Measurements from ENCODE around the gene ZNF3. TPM values are rescaled to one million over a fixed set of nuclear protein-coding genes. Genes with fewer than 3 reads are reported as not detected.

Gene ZNF3
- total RNA-seq, 1 experiment from 2014 or later = 47.7 TPM

DNA sequence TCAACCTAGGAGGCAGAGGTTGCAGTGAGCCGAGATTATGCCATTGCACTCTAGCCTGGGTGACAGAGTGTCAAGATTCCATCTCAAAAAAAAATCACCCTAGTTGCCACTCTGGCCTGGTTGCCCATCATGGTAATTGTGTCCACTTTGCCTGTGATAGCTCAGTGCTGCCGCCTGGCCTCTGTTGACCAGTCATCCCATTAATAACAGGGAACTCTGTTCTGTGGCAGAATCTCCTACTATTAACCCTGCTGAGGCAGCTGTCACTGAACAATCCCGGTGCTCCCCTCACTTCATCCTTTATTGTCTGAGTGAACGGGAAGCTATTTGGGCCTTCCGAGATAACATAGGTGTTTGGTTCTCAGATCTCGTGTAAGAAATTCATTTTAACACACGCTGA, 14.6 kb downstream of the ZNF3 start:
- in situ Hi-C loops (cut with HindIII; ENCODE audit: low pct_unique_long_range_greater_than_20kb, low sequenced_read_pairs) = no loop called here
- DNase-seq (ENCODE audit: low read depth) = no peak

DNA sequence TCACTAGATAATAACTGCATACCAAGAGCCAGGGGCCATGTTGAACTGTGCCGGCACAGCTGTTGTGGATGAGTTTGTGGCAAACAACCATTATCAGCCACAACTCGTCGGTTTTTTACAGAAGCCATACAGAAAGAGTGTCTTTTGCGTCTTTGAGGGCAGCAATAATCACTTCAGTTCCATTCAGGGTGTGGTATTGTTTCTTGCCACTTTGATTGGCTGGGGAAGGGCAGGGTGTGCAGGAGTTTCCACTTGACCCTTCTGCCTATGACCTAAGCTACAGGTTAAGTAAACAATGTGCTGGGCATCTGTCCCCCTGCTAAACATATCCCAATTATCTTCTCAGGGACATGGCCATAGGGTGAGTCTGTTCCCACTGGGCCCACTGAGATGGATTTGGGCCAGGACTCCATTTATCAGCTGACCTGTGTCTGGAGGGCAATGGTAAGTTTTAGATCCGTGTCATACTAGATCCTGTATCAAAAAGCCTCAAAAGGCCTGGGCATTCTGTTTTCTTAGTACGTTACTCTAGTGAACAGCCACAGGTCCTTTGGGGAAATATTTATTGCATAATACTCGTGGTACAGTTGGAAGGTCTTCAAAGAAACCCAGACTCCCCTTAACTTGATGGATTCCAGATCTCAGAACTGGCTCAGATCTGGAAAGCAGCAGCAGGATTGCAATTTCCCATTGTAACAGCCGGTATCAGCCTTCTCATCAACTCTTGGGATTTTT, 15.9 kb downstream of the ZNF3 start:
- in situ Hi-C loops (cut with HindIII; ENCODE audit: low pct_unique_long_range_greater_than_20kb, low sequenced_read_pairs) = no loop called here
- no peak for DNase-seq (ENCODE audit: low read depth)

DNA sequence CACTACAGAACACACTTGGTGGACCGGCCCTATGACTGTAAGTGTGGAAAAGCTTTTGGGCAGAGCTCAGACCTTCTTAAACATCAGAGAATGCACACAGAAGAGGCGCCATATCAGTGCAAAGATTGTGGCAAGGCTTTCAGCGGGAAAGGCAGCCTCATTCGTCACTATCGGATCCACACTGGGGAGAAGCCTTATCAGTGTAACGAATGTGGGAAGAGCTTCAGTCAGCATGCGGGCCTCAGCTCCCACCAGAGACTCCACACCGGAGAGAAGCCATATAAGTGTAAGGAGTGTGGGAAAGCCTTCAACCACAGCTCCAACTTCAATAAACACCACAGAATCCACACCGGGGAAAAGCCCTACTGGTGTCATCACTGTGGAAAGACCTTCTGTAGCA, 17.4 kb downstream of the ZNF3 start:
- in situ Hi-C loops (cut with HindIII; ENCODE audit: low pct_unique_long_range_greater_than_20kb, low sequenced_read_pairs) = no loop called here
- no peak for DNase-seq (ENCODE audit: low read depth)

- in situ Hi-C loops (cut with HindIII; ENCODE audit: low pct_unique_long_range_greater_than_20kb, low sequenced_read_pairs) = no loop called here
- DNase-seq (ENCODE audit: low read depth) = no peak
Observed at GRCh38 chr7:100063376-100063775, 18.1 kb downstream of the ZNF3 start.

GRCh38 chr7:100061518-100062193, 19.9 kb downstream of the ZNF3 start:
- in situ Hi-C loops (cut with HindIII; ENCODE audit: low pct_unique_long_range_greater_than_20kb, low sequenced_read_pairs) = no loop called here
- DNase-seq (ENCODE audit: low read depth) = no peak

GRCh38 chr7:100059251-100059739, 22.2 kb downstream of the ZNF3 start:
- in situ Hi-C loops (cut with HindIII; ENCODE audit: low pct_unique_long_range_greater_than_20kb, low sequenced_read_pairs) = no loop called here
- DNase-seq (ENCODE audit: low read depth) = no peak

- no peak for DNase-seq (ENCODE audit: low read depth)
- in situ Hi-C loops (cut with HindIII; ENCODE audit: low pct_unique_long_range_greater_than_20kb, low sequenced_read_pairs) = no loop called here
Observed at GRCh38 chr7:100057006-100057405, 24.5 kb downstream of the ZNF3 start.

DNA sequence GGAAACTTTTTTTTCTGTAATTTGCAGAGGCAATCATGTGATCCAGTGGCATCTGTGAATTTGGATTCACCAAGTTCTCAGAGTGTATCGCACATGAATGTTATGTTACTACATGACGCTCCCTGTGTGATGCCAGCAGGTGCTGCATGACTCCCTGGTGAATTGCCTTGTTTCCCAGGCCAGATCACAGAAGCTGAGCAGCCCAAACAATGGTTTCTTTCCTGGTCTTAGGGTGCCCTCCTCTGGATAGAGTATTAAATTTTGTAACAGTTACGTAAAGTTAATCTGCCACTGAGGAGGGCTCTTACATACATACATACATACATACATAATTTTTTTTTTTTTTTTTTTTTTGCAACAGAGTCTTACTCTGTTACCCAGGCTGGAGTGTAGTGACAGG, 28.3 kb downstream of the ZNF3 start:
- in situ Hi-C loops (cut with HindIII; ENCODE audit: low pct_unique_long_range_greater_than_20kb, low sequenced_read_pairs) = no loop called here
- peak; percentile 39 for DNase-seq (ENCODE audit: low read depth)

GRCh38 chr7:100051611-100052010, 29.9 kb downstream of the ZNF3 start:
- no peak for DNase-seq (ENCODE audit: low read depth)
- in situ Hi-C loops (cut with HindIII; ENCODE audit: low pct_unique_long_range_greater_than_20kb, low sequenced_read_pairs) = no loop called here

GRCh38 chr7:100049441-100050291, 31.9 kb downstream of the ZNF3 start, which contains the start of gene ZSCAN21:
Gene ZSCAN21 (plus strand): TSS chr7:100049774. CDS start chr7:100057007, 7,233 bp downstream.
- peak; percentile 78 for DNase-seq (ENCODE audit: low read depth)
- in situ Hi-C loops (cut with HindIII; ENCODE audit: low pct_unique_long_range_greater_than_20kb, low sequenced_read_pairs) = no loop called here

- no peak for DNase-seq (ENCODE audit: low read depth)
Observed at GRCh38 chr7:100048680-100049079, 32.8 kb downstream of the ZNF3 start.

GRCh38 chr7:100044718-100045117, 36.8 kb downstream of the ZNF3 start:
- no peak for DNase-seq (ENCODE audit: low read depth)
- in situ Hi-C loops (cut with HindIII; ENCODE audit: low pct_unique_long_range_greater_than_20kb, low sequenced_read_pairs) = no loop called here

More at GRCh38 chr7:100048680-100049079, 32.8 kb downstream of the ZNF3 start:
- in situ Hi-C loops (cut with HindIII; ENCODE audit: low pct_unique_long_range_greater_than_20kb, low sequenced_read_pairs) = no loop called here

- DNase-seq (ENCODE audit: low read depth) = no peak
- in situ Hi-C loops (cut with HindIII; ENCODE audit: low pct_unique_long_range_greater_than_20kb, low sequenced_read_pairs) = no loop called here
Observed at GRCh38 chr7:100040575-100040974, 40.9 kb downstream of the ZNF3 start.

DNA sequence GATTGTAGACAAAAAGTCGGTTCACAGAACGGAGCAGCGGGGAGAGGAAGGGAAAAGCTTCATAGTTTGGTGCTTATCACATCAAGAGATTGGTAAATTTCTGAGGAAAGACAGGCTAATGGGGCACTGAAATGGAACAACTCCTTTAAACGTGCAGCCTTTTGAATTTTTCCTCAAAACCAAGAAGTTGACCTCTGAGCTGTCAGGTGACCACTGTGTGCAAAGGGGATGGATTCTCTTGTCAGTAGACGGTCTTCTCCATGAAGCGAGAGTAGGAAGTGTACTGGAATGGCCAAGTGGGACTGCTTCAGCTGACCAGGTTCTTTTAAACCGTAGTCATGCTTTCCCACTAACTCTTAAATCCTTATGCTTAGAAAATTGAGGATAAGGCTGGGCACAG, 43.2 kb downstream of the ZNF3 start:
- in situ Hi-C loops (cut with HindIII; ENCODE audit: low pct_unique_long_range_greater_than_20kb, low sequenced_read_pairs) = no loop called here

GRCh38 chr7:100035876-100036275, 45.6 kb downstream of the ZNF3 start:
- no peak for DNase-seq (ENCODE audit: low read depth)
- in situ Hi-C loops (cut with HindIII; ENCODE audit: low pct_unique_long_range_greater_than_20kb, low sequenced_read_pairs) = no loop called here

More for the DNA sequence above, 43.2 kb downstream of the ZNF3 start:
- no peak for DNase-seq (ENCODE audit: low read depth)

- in situ Hi-C loops (cut with HindIII; ENCODE audit: low pct_unique_long_range_greater_than_20kb, low sequenced_read_pairs) = no loop called here
- no peak for DNase-seq (ENCODE audit: low read depth)
Observed at GRCh38 chr7:100034871-100035510, 46.5 kb downstream of the ZNF3 start.

DNA sequence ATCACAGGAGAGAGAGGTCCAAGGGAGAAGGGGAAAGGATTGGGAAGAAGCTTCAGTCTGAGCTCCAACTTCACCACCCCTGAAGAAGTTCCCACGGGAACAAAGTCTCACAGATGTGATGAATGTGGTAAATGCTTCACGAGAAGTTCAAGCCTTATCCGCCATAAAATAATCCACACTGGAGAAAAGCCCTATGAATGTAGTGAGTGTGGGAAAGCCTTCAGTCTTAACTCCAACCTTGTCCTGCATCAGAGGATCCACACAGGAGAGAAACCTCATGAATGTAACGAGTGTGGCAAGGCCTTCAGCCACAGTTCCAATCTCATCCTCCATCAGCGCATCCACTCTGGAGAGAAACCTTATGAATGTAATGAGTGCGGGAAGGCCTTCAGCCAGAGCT, 48.0 kb downstream of the ZNF3 start:
- in situ Hi-C loops (cut with HindIII; ENCODE audit: low pct_unique_long_range_greater_than_20kb, low sequenced_read_pairs) = no loop called here
- DNase-seq (ENCODE audit: low read depth) = no peak

DNA sequence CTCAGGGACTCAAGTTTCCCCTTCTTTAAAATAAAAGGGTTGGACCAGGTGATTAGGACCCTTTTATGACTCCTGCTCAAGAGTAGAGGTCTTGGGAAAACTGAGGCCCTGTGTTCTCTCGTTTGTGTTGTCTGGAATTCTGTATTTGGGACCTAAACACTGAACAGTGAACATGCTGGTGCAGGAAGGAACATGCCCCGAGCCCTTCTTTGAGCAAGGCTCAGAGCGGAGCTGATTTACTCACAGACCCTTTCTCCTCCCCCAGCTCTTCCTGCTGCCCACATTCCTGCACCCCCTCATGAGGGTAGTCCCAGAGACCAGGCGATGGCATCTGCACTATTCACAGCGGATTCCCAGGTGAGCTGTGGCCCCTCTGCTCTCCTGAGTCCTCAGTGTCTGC, 51.9 kb downstream of the ZNF3 start:
- DNase-seq (ENCODE audit: low read depth) = no peak
- in situ Hi-C loops (cut with HindIII; ENCODE audit: low pct_unique_long_range_greater_than_20kb, low sequenced_read_pairs) = no loop called here

All from Caki2 (cell line).